PC-9 (cell line): ENCODE results near the gene FAM234A. TPM values are rescaled to one million over a fixed set of nuclear protein-coding genes. Genes with fewer than 3 reads are reported as not detected.

Experiments
- BruUV-seq: library from RNA; stranded (reverse); fragments of 400-500 nt; replicated peaks from 2 replicates; lab custom pipeline; 2021; lab: Mats Ljungman, UMichigan
- CTCF ChIA-PET: fragments of 300-600 bp; sonication (Branson Sonifier 250); formaldehyde crosslinking; loops from one replicate; lab custom pipeline; 2022; ENCODE audit warnings: antibody characterized with exemption; lab: Charles Lee
- POLR2A ChIA-PET: fragments of 300-600 bp; sonication (Branson Sonifier 250); formaldehyde crosslinking; loops from one replicate; lab custom pipeline; 2022; ENCODE audit warnings: antibody characterized with exemption; ENCODE audit not compliant: unreplicated experiment; lab: Charles Lee
- DNase-seq, 2 experiments: peaks; one replicate each; pipeline versions ENCODE4 v3.0.0 to v3.0.0-alpha.2; 2015 to 2022; ENCODE audit warnings: mixed read lengths in 1 of 2
- H2AFZ ChIP-seq: fragments of 200-600 bp; sonication (generic); 2 replicates; pipeline ENCODE4 v1.8.1; 2017; ENCODE audit warnings: antibody characterized with exemption
- H3F3A ChIP-seq: fragments of 200-600 bp; sonication (generic); 2 replicates; pipeline ENCODE4 v1.8.1; 2017; ENCODE audit warnings: antibody characterized with exemption, mild to moderate bottlenecking, low read depth; ENCODE audit not compliant: insufficient read depth
- H3K27ac ChIP-seq: fragments of 200-600 bp; sonication (generic); 2 replicates; pipeline ENCODE4 v1.6.1; 2016; ENCODE audit warnings: mixed run types
- H3K27me3 ChIP-seq: fragments of 200-600 bp; sonication (generic); 2 replicates; pipeline ENCODE4 v1.6.1; 2016; ENCODE audit warnings: low read depth, mixed run types; ENCODE audit not compliant: insufficient read depth
- H3K36me3 ChIP-seq: fragments of 200-600 bp; sonication (generic); 2 replicates; pipeline ENCODE4 v1.6.1; 2016; ENCODE audit warnings: low read depth, mixed run types
- H3K4me1 ChIP-seq: fragments of 200-600 bp; sonication (generic); replicated peaks from 2 replicates; pipeline ENCODE4 v1.6.1; 2016; ENCODE audit warnings: mixed run types; ENCODE audit not compliant: insufficient read depth
- H3K4me2 ChIP-seq: fragments of 200-600 bp; sonication (generic); 2 replicates; pipeline ENCODE4 v1.6.1; 2017; ENCODE audit warnings: mixed run types
- H3K4me3 ChIP-seq: fragments of 200-600 bp; sonication (generic); 2 replicates; pipeline ENCODE4 v1.6.1; 2016; ENCODE audit warnings: mixed run types
- H3K79me2 ChIP-seq: fragments of 200-600 bp; sonication (generic); 2 replicates; pipeline ENCODE4 v1.6.1; 2017; ENCODE audit warnings: low read depth, mixed run types
- H3K9me2 ChIP-seq: fragments of 200-600 bp; sonication (generic); 2 replicates; pipeline ENCODE4 v1.8.1; 2017; ENCODE audit warnings: mild to moderate bottlenecking; ENCODE audit not compliant: insufficient read depth
- H3K9me3 ChIP-seq: fragments of 200-600 bp; sonication (generic); 2 replicates; pipeline ENCODE4 v1.8.1; 2016; ENCODE audit warnings: low read depth; ENCODE audit not compliant: insufficient read depth
- H4K20me1 ChIP-seq: fragments of 200-600 bp; sonication (generic); 2 replicates; pipeline ENCODE4 v1.8.1; 2017; ENCODE audit not compliant: insufficient read depth
- CTCF ChIP-seq: fragments of 200-600 bp; sonication (generic); conservative IDR thresholded peaks from 2 replicates; pipeline ENCODE4 v1.6.1; 2017; ENCODE audit warnings: mixed run types, antibody characterized with exemption, mild to moderate bottlenecking, moderate library complexity
- EZH2 ChIP-seq: fragments of 200-600 bp; sonication (generic); IDR thresholded peaks from 2 replicates; pipeline ENCODE4 v1.8.0; 2017; ENCODE audit warnings: antibody characterized with exemption, low read depth
- intact Hi-C: fragments of 100-400 bp; cut with micrococcal nuclease; formaldehyde crosslinking; loops from one replicate; pipeline ENCODE4 v1.10.0; 2022; ENCODE audit not compliant: unreplicated experiment
- total RNA-seq: library from RNA; stranded (reverse); gene quantifications from 2 replicates; pipeline ENCODE4 v1.2.3, GENCODE V29; 2021

Gene FAM234A
- total RNA-seq, 1 experiment from 2014 or later, result 131 TPM

GRCh38 chr16:280005-280460 lies 45.4 kb downstream of the FAM234A start:
- no peak overlapping the region for H3K4me2 ChIP-seq
- CTCF ChIA-PET, result no interaction called here
- H3K27ac ChIP-seq, result no peak overlapping the region
- H3K4me1 ChIP-seq, result no peaks in the 10 kb centered on the region
- H3K9me2 ChIP-seq, result no peaks in the 10 kb centered on the region
- H2AFZ ChIP-seq, result no peak overlapping the region
- no peak overlapping the region for H3K4me3 ChIP-seq
- intact Hi-C loops, result no loop called here
- no peaks in the 10 kb centered on the region for H3K79me2 ChIP-seq
- H3K36me3 ChIP-seq, result no peaks in the 10 kb centered on the region
- H3K9me3 ChIP-seq, result no peaks in the 10 kb centered on the region
- H3K27me3 ChIP-seq, result peaks cover 8% of the 10 kb centered on the region; the same call in 1 of the 2 replicates
- no peak for TF ChIP-seq EZH2
- TF ChIP-seq CTCF, result no peak
- peaks cover 12% of the 10 kb centered on the region; the same call in 1 of the 2 replicates for H3F3A ChIP-seq
- no peaks in the 10 kb centered on the region for H4K20me1 ChIP-seq
- POLR2A ChIA-PET, result no interaction called here
- no peak for DNase-seq
- BruUV-seq, result no TSS peak

GRCh38 chr16:280552-280951 lies 45.9 kb downstream of the FAM234A start, which contains the start of gene ARHGDIG:
TSS of gene ARHGDIG (plus strand) at chr16:280591. CDS start at chr16:280681, 90 bp downstream.
- Histone ChIP-seq H2AFZ (no peak within 1 kb of the TSS), H3K4me3 (no peak within 1 kb of the TSS), H3K36me3 (no peaks in the 10 kb centered on the region), H3K9me3 (no peaks in the 10 kb centered on the region), H4K20me1 (no peaks in the 10 kb centered on the region), H3K4me2 (no peak within 1 kb of the TSS), H3K27me3 (peaks cover 6% of the 10 kb centered on the region; the same call in 1 of the 2 replicates), H3K4me1 (no peaks in the 10 kb centered on the region), H3K9me2 (no peaks in the 10 kb centered on the region), H3F3A (peaks cover 12% of the 10 kb centered on the region; the same call in 1 of the 2 replicates), H3K79me2 (no peaks in the 10 kb centered on the region), H3K27ac (no peak within 1 kb of the TSS)
- BruUV-seq, result no TSS peak
- DNase-seq, result no peak
- TF ChIP-seq EZH2 (no peak), CTCF (no peak)
- intact Hi-C loops, result no loop called here
- POLR2A ChIA-PET, result no interaction called here
- CTCF ChIA-PET, result no interaction called here

- BruUV-seq, result no TSS peak
- no peaks in the 10 kb centered on the region for H3K36me3 ChIP-seq
- no peaks in the 10 kb centered on the region for H3K79me2 ChIP-seq
- peaks cover 6% of the 10 kb centered on the region; the same call in 1 of the 2 replicates for H3K27me3 ChIP-seq
- H4K20me1 ChIP-seq, result no peaks in the 10 kb centered on the region
- H3K4me3 ChIP-seq, result no peak overlapping the region
- no peaks in the 10 kb centered on the region for H3K4me1 ChIP-seq
- H2AFZ ChIP-seq, result no peak overlapping the region
- TF ChIP-seq EZH2 (no peak), CTCF (no peak)
- H3K9me2 ChIP-seq, result no peaks in the 10 kb centered on the region
- ChIA-PET CTCF (no interaction called here), POLR2A (no interaction called here)
- no peak overlapping the region for H3K4me2 ChIP-seq
- peaks cover 12% of the 10 kb centered on the region; the same call in 1 of the 2 replicates for H3F3A ChIP-seq
- no peak for DNase-seq
- intact Hi-C loops, result no loop called here
- no peaks in the 10 kb centered on the region for H3K9me3 ChIP-seq
- no peak overlapping the region for H3K27ac ChIP-seq
Observed at GRCh38 chr16:280991-281659, 46.5 kb downstream of the FAM234A start.
